Stimulated activated CD4-positive, alpha-beta T cell treated with anti-CD3 and anti-CD28 coated beads, Interleukin-12 subunit alpha, Interleukin-12 subunit beta, amount 100 ng/mL, for 24 hours (primary cell): ENCODE data around the gene PGM5.
"Not testable (repeated sequence)": the region's sequence is repeated elsewhere in the genome, so short reads cannot be mapped to it uniquely, and the experiment has no call there.

Experiments used
- DNase-seq, 2 experiments: peaks; one replicate each; pipeline ENCODE4 v3.0.0-alpha.2; 2020; ENCODE audit warnings: low read depth in 2 of 2

Gene PGM5

GRCh38 chr9:68377723-68378122, 21.3 kb downstream of the PGM5 start:
- not testable (repeated sequence) for DNase-seq

DNA sequence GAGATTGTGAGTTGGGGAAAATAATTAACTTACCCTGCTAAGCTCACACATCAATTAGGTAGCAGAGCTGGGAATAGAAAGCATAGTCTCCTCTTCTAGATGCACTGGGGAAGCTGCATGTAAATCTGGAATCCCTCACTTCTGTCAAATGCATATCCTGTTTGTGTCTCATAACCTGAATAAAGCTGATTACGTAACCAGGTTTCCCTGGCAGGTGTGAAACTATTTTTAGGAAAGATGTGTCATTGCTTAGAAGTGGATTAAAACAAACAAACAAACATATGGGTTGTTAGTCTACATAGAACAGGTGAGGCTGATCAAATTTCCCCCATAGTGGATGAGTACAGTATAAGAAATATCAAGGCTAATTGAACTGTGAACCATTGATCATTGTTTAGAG, 27.5 kb downstream of the PGM5 start:
- not testable (repeated sequence) for DNase-seq

- not testable (repeated sequence) for DNase-seq
Observed at GRCh38 chr9:68389558-68389957, 33.1 kb downstream of the PGM5 start.

DNA sequence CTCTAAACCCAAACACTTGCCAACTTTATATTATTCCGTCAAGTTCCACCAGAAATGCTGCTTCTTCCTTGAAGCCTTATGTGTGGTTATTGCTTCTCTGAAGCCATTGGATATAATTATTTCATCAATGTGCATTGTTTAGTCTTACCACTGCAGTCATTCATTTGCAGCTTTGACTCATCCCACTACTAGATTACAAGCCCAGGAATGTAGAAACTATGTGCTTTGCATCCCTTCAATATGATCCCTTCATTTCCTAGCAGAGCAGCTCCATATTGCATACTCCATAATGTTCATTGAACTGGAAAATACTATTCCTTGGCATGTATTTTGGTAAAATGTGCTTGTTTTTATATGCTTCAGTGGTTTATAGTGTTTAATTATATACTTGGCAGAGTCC, 34.3 kb downstream of the PGM5 start:
- not testable (repeated sequence) for DNase-seq

DNA sequence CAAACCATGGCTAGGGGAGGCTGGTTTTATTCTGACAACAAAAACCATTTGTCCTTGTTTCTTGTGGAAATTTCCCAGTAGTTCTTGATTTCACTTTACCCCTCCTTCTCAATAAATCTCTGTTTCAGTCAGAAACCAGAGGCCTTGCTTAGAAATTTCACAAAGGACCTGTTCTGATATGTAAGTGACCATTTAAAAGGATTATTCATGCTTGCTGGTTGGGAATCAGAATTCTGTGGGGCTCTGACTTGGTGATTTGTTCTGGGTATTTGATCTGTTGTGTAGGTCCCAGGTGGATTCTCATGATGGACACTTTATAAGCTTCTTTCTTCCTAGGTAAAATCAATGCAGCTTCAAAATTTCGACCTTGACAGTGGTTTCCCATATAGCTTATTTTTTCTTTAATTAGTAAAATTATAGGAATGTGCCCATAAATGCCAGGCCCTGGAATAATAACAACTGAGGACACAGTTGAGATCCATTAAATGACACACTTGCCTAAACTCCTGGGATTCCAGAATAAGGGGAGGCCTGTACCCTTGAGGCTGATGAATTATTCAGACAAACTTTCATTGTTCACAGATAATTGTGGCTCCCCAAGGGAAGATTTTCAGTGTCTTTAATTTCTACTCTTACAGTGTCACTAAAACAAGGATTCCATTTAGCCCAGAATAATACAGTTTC, 40.1 kb downstream of the PGM5 start:
- not testable (repeated sequence) for DNase-seq

DNA sequence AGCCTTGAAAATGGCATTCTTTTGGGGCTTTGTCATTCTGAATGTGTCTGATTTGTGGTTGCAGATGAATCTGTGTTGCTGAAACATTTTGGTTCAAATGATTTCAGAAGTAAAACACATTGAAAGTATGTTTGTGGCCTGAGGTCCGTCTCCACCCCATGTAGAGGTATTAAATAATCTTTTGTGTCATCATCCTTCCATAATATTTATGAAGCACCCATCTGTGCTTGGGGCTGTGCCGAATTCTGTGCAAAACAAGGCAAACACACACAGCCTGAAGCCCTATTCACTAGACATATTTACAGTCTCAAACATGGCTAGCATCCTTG, 40.6 kb downstream of the PGM5 start:
- not testable (repeated sequence) for DNase-seq

GRCh38 chr9:68397796-68398195, 41.4 kb downstream of the PGM5 start:
- DNase-seq, result not testable (repeated sequence)

GRCh38 chr9:68398324-68398723, 41.9 kb downstream of the PGM5 start:
- DNase-seq, result not testable (repeated sequence)

- not testable (repeated sequence) for DNase-seq
Observed at GRCh38 chr9:68404421-68405185, 48.2 kb downstream of the PGM5 start.

GRCh38 chr9:68411865-68412264, 55.5 kb downstream of the PGM5 start:
- not testable (repeated sequence) for DNase-seq

DNA sequence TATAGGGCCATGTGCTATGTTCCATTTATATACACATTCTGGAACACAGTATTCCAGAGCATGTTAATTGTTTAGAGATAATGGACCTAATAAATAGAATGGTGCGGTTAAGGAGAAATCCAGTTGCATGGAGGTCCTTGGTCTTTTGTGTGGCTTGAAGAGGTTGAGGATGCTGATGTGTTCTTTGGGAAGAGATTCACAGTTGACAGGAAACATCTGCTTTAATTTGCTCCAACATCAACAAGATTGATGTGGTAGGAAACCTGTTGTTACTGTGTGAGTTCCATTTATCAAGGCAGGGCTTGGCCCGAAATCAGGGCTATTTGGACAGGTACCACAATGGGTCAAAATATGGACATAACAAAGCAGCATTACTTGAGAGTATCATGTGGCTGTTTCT, 56.3 kb downstream of the PGM5 start:
- DNase-seq, result not testable (repeated sequence)

GRCh38 chr9:68415065-68415464, 58.7 kb downstream of the PGM5 start:
- DNase-seq, result not testable (repeated sequence)

- no peak for DNase-seq
Observed at GRCh38 chr9:68416936-68417564, 60.6 kb downstream of the PGM5 start.

GRCh38 chr9:68417762-68418161, 61.4 kb downstream of the PGM5 start:
- DNase-seq, result no peak

GRCh38 chr9:68418259-68418845, 61.9 kb downstream of the PGM5 start:
- no peak for DNase-seq

GRCh38 chr9:68419901-68420300, 63.5 kb downstream of the PGM5 start:
- DNase-seq, result no peak

GRCh38 chr9:68426755-68427154, 70.3 kb downstream of the PGM5 start:
- DNase-seq, result no peak

DNA sequence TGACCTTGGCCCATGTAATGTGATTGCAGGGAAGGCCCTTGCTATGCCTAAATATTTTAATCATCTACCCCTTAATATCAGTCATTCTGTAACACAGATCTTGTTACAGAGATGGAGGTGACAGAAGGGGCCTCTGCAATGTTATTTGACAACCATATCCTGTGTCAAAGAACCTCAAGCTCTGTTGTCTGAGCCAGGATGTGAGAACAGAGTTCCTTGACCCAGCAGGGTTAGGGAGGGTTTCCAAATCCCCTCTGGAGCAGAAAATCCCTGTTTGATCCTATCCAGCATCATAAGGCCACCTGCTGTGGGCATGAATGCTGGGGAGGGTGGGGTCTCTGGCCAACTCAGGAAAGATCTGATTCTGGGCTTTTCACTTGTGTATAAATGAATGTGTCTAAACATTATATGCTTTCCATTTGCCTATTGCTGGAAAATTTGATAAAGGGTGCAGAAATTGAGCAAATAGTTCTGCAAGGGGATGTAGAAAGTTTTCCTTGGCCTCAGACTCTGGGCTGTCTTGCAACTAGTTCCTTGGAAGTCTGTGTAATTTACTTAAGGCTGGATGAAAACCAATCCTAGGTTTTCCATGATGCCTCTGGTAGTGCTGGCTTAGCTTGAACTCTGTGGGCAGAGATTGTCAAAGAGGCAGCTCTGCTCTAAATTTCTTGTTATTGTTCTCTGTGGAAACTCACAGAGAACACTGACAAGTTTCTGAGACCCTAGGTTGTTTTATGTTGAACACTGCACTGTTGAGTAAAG, 71.0 kb downstream of the PGM5 start:
- DNase-seq, result no peak

GRCh38 chr9:68428481-68428880, 72.1 kb downstream of the PGM5 start:
- no peak for DNase-seq

DNA sequence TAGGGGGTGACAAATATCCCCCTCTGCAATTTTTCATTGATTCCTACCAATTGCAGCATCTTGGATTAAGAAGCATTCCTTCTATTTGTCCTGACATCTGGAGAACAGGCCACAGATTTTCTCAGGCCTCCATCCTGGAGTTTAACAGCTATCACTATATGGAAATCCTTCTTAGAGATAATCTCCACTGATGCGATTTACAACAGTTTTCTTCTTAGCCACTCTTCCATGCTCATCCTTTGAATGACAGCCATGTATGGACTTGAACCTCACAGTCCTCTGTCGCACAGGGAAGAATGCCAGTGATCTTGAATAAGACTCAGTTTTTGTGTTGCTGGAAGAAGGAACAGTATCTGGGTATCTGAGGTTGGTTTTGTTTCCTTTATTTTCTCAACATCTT, 73.2 kb downstream of the PGM5 start:
- DNase-seq, result no peak

- DNase-seq, result no peak
Observed at GRCh38 chr9:68431307-68431706, 74.9 kb downstream of the PGM5 start.
